Activated naive CD8-positive, alpha-beta T cell treated with anti-CD3 and anti-CD28 coated beads, Interleukin-2, amount 50 U/mL, for 16 hours (primary cell): Measurements from ENCODE around the gene ADAM11.

Source experiments
- DNase-seq: peaks from one replicate; pipeline ENCODE4 v3.0.0-alpha.2; 2020; ENCODE audit warnings: low read depth, low spot score

ADAM11 gene

DNA sequence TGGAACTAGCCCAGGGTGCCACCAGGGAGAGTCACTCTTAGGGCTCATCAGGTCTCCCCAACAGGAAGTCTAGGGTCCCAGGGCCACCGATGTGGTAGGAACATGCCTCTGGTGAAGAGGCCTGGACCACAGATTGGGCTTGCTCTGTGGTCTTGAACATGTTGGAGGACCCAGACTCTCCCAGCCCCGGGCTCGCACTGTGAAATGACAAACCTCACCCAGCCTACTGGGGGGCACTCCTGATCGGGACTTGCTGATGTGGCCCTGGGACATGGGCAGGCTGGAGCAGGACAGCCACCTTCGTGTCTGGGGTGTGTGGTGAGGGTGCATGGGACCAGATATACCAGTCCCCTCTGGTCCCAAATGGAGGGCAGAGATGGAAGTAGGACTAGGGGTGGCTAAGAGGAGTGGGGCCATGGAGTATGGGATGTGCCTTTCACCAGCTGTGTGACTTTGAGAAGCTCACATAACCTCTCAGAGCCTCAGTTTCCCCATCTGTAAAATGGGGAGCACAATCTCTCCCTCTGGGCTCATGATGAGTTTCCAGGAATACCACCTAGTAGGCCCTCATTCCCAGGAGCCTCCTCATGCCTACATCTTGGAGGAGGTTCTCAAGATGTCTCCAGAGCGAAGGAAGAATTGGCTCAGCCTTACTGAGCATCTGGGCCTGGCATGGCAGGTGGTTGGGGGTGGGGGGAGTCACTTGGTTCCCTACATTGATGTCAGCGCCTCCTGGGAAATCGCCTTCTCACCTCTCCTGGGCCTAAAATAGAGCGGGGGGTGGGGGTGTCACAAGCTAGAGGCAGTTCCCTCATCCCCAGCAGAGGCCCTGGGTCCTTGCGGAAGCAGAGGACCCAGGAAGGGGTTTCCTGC, 1.5 kb upstream of the ADAM11 start:
- DNase-seq, result no peak

DNA sequence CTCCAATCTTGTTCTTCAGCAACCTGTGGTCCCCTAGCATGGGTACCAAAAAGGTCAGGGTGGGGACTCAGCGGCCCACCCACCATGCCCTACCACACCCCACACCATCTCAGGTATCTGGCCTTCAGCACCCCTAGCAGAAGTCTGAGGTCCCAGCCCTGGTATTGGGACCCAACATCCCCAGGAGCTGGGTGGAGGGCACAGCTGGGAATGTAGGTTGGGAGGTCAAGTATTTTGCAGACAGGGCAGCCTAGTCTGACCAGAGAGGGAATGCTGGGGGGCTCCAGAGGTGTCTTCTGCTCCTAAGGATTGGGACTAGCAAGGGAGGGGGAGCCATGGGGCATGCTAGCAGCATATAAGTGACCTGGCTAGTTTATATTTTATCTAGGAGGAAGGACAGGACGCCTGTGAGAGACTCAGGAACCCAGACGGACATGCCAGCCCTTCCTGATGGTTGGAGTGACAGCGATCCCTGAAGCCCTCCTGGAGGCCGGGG, 822 bp upstream of the ADAM11 start:
- DNase-seq, result no peak

DNA sequence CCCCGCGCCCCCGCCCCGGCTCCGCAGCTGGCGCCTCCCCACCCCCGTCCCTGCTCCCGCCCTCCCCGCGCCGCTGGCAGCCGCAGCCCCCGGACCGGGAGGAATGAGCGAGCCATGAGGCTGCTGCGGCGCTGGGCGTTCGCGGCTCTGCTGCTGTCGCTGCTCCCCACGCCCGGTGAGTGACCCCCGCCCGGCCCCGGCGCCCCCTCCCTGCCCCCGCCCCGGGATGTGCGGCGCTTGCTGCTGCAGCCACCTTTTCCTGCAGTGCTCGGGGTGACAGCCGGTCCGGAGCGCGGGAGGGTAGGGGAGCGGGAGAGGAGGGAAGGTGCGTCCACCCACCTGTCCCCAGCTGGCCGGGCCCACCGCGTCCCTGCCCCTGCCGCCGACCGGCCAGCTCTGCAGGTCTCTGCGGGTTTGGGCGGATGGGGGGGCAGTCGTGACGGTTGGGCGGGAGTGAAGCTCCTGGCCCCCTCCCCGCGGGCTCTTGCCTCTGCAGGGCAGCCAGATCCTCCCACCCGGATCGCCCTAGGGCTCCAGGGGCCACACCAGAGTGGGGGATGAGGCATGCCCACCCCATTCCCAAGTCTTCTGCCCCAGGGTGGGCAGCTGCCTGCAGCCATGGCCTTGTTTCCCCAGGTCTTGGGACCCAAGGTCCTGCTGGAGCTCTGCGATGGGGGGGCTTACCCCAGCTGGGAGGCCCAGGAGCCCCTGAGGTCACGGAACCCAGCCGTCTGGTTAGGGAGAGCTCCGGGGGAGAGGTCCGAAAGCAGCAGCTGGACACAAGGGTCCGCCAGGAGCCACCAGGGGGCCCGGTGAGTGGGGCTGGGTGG, 513 bp downstream of the ADAM11 start:
- no peak for DNase-seq

GRCh38 chr17:44759916-44760243, 1.1 kb downstream of the ADAM11 start:
- DNase-seq, result no peak

- no peak for DNase-seq
These were observed 1.9 kb downstream of the ADAM11 start for GRCh38 chr17:44760474-44761308.

DNA sequence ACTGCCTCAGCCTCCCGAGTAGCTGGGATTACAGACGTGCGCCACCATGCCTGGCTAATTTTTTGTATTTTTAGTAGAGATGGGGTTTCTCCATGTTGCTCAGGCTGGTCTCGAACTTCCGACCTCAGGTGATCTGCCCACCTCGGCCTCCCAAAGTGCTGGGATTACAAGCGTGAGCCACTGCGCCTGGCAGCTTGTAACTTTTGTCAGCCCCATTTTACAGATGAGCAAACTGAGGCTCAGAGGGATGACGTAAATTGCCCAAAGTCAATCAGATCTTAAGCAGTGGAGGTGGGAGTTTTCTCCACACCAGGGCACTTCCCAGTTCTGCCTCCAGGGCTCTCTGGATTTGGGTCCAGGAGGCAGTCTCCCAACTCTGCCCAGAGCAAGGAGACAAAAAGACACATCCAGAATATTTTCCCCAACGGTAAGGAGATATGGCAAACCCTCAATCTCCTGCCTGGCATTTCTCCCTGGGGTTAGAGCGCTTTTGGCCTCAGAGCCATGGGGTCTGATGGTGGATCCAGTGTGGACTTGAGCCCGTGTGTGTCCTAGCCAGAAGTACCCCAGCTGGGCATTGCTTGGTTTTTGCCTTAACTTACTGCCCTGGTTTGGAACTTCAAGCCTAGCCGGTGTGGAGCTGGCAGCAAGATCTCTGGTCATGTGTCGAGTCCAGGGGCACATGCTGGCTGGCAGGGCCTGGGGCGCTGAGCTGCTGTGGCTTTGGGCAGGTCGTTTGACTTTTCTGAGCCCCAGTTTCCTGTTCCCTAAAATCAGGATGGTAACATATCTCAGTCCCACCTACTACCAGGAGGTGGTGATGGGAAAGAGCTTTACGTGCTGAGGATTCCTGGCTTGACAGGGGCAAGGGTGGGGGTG, 3.4 kb downstream of the ADAM11 start:
- DNase-seq, result no peak

GRCh38 chr17:44763170-44763569, 4.4 kb downstream of the ADAM11 start:
- no peak for DNase-seq

DNA sequence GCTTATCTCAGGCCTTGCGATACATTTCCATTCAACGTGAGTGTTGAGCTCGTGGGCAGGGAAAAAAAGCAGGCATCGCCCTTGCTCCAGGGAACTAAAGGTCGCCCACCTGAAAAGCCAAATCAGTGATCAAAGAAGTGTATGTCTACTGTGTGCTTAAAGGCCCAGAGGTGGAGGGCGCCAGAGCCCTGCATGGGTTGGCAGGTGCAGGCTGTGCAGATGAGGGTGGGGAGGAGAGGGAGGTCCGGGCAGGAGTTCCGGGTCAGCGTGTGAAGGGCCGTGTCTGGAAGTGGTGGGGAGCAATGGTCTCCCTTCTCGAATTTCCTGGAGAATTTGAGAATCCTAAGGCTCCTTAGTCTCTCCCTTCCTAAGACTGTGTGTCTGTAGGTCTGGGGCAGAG, 7.2 kb downstream of the ADAM11 start:
- DNase-seq, result no peak

- no peak for DNase-seq
These were observed 7.7 kb downstream of the ADAM11 start for GRCh38 chr17:44766409-44767038.

GRCh38 chr17:44767493-44767892, 8.7 kb downstream of the ADAM11 start:
- no peak for DNase-seq

- DNase-seq, result no peak
These were observed 9.8 kb downstream of the ADAM11 start for GRCh38 chr17:44768505-44769142.

GRCh38 chr17:44769230-44769629, 10.4 kb downstream of the ADAM11 start:
- no peak for DNase-seq

DNA sequence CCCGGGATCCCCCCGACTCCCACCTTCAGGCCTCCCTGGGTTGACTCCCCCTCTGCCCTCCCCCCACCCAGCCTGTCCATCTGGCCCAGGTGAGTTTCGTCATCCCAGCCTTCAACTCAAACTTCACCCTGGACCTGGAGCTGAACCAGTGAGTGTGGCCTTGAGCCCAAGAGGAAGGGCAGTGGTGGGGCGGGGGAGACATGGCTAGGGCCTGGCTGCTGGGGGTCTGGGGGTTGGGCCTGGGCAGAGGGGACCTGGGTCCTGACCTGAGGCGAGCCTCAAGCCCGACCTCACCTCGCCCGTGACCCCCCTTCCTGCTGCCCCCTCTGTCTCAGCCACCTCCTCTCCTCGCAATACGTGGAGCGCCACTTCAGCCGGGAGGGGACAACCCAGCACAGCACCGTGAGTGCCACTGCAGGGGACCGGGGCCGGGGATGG, 10.9 kb downstream of the ADAM11 start:
- DNase-seq, result no peak

GRCh38 chr17:44770166-44770925, 11.6 kb downstream of the ADAM11 start:
- DNase-seq, result no peak

DNA sequence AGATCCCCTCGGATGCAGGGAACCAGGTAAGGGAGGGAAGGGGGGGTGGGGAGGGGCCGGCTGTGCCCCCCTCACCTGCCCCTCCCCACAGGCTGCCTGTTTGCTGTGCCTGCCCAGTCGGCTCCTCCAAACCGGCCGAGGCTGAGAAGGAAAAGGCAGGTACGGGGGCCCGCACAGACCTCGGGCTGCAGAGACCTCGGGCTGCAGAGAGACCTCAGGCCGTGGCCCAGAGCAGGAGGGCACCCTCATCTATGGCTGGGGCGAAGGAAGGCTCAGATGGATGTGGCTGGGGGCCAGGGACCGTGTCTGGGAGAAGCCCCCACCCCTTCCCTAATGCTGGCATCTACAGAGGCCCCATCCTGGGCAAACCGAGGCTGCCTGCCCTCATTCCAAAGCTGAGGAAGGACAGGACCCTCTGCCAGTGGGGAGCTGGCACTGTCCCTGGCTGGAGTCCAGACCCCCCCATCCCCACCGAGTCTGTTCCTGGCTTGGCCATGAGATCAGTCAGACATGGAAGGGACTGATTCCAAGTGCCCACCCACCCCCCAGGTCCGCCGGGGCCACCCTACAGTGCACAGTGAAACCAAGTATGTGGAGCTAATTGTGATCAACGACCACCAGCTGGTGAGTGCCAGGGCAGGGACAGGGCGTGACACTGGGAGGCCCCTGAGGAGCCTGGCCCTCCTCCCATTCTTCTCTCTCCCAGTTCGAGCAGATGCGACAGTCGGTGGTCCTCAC, 13.7 kb downstream of the ADAM11 start:
- DNase-seq, result no peak

- DNase-seq, result no peak
These were observed 14.4 kb downstream of the ADAM11 start for GRCh38 chr17:44773140-44773539.

DNA sequence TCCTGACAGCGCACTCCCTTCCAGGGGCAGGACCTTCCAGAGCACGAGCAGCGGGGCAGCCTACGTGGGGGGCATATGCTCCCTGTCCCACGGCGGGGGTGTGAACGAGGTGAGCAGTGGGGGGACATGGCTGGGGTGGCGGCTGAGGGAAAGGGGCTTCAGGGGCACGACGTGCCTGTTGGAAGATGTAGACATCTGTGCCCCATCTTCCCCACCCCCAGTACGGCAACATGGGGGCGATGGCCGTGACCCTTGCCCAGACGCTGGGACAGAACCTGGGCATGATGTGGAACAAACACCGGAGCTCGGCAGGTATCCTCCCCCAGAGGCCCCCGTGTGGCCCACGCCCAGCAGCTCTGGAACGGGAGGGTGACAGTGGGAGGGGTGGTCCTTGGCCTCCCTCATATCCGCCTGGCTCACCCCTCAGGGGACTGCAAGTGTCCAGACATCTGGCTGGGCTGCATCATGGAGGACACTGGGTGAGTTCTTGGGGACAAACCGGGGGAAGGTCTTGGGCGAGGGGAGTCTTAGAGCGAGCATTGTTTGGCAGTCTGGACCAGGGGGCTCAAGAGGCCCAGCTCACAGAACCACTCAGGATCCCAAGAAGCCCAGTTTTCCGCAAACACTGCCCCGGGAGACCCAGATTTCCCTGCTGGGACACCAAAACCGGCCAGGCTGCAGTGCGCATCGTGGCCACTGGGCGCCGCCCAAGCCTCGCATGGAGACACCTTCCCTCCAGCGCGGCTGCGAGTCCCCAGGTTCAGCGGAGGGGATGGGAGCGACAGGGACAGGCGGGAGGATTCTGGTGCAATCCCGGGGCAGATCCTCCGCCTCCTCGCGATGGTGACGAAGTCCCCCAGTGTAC, 15.7 kb downstream of the ADAM11 start:
- peak; percentile 77 for DNase-seq
